M059J (cell line): ENCODE measurements around the gene ERVK3-1. TPM values are rescaled to one million over a fixed set of nuclear protein-coding genes. Genes with fewer than 3 reads are reported as not detected.
A peak's percentile ranks its signal among the peaks of the same experiment; 100 is the strongest.
"Not testable (repeated sequence)": the region's sequence is repeated elsewhere in the genome, so short reads cannot be mapped to it uniquely, and the experiment has no call there.

Experiments used
- DNase-seq: peaks from one replicate; pipeline ENCODE4 v3.0.0-alpha.2; 2012; ENCODE audit warnings: low read depth
- total RNA-seq: library from RNA; depleted of rRNA; stranded (reverse); fragments of >200 nt; shearing (Covaris generic); gene quantifications from 2 replicates; pipeline ENCODE4 v1.2.3, GENCODE V29; 2014; rRNA removed

Gene ERVK3-1, protein sequence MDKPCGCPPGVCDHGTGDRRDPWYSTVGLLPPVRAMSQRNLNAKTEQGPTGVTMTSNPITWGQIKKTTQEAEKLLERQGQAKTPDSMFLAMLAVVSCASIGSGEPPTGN
- total RNA-seq, result 90.1 and 122 TPM in 2 replicates

DNA sequence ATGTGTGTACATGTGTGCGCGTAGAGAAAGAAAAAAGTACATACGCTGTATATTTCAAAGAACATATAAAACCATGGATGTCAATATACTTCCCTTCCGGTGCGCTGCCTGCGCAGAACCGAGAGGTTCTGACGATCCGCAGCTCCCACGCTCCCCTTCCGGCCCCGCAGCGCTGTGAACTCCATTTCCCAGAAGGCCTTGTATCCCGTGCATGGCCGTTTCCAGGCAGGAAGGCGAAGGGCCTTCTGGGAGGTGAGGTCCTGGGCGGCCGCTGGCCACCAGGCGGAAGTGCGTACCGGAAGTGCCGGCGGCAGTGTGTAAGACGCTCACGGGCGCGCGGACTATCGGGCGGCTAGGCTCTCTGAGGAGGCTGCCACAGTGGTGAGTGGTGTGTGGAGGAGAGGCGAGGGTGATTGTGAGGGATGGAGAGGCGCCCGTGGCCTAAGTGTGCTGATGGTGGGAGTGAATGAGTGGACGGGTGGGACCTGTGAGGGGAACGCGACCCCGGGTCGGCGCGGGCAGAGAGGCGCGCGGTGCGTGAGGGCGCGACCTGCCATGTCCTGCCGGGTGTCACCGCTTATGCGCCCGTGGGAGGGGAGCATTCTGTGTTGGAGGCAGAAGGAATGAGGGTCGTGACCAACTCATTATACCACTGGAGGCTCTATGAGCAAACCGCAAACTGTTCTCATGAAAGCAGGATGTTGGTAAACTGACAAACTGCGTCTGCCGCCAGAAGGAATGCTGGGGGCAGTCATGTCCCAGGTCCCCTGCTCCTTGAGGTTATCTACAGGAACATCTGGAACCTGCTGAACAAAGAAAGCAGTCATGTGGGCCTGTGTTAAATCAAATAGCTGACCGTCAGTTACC, at the start of gene ERVK3-1:
TSS of gene ERVK3-1 (plus strand) at position 313 of the 867 bp plus-strand sequence. CDS start 6,792 bp downstream, outside the sequence.
- DNase-seq, result peak; percentile 98

DNA sequence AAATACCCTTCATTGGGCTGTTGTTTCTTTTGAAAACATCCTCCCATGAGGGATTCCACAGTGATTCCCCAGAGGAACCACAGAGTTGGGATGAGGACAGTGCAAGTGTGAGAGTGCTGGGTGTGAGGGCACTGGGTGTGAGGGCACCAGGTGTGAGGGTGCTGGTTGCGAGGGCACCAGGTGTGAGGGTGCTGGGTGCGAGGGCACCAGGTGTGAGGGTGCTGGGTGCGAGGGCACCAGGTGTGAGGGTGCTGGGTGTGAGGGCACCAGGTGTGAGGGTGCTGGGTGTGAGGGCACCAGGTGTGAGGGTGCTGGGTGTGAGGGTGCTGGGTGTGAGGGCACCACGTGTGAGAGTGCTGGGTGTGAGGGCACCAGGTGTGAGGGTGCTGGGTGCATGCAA, 46.9 kb upstream of the ERVK3-1 start:
- not testable (repeated sequence) for DNase-seq

DNA sequence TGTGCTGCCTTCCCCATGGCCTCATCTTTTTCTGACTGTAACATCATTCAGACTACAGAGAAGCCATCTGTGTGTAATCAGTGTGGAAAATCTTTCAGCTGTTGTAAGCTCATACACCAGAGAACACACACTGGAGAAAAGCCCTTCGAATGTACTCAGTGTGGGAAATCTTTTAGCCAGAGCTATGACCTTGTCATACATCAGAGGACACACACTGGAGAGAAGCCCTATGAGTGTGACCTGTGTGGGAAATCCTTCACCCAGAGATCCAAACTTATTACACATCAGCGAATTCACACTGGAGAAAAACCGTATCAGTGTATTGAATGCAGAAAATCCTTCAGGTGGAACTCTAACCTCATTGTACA, 43.6 kb upstream of the ERVK3-1 start:
- no peak for DNase-seq

DNA sequence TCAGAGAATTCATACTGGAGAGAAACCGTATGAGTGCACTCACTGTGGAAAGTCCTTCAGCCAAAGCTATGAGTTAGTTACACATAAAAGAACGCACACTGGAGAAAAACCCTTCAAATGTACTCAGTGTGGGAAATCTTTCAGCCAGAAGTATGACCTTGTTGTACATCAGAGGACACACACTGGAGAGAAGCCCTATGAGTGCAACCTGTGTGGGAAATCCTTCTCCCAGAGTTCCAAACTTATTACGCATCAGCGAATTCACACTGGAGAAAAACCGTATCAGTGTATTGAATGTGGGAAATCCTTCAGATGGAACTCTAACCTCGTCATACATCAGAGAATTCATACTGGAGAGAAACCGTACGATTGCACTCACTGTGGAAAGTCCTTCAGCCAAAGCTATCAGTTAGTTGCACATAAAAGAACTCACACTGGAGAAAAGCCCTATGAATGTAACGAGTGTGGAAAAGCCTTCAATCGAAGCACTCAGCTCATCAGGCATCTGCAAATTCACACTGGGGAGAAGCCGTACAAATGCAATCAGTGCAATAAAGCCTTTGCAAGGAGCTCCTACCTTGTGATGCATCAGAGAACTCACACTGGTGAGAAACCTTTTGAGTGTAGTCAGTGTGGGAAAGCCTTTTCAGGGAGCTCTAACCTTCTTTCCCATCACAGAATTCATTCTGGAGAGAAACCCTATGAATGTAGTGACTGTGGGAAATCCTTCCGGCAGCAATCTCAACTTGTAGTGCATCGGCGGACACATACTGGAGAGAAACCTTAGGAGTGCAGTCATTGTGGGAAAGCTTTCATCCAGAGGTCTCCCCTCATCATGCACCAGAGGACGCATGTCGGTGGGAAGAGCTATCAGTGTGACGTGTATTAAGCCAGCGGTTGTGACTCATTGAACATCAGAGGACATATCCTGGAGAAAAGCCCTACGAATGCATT, 42.9 kb upstream of the ERVK3-1 start:
- DNase-seq, result no peak

DNA sequence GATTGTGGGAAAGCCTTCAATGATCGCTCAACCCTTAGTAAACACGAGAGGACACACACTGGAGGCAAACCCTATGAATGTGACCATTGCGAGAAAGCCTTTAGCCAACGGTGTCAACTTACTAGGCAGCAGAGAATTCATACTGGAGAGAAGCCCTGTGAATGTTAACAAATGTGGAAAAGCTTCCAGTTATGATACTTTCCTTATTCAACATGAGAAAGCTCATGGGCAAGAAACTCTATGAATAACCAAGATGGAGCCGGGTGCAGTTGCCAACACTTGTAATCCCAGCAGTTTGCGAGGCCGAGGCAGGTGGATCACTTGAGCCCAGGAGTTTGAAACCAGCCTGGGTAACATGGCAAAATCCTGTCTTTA, 42.3 kb upstream of the ERVK3-1 start:
- no peak for DNase-seq

DNA sequence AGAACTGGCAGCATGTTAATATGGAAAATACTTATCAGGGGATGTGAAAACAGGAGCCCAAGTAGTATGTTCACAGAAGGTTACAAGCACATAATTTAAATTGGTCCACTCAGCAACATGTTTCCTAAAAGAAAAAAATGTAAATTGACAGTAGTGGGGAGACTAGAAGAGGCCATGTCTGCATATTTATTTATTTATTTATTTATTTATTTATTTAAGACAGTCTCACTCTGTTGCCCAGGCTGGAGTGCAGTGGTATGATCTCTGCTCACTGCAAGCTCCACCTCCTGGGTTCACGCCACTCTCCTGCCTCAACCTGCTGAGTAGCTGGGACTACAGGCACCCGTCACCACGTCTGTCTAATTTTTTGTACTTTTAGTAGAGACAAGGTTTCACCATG, 40.1 kb upstream of the ERVK3-1 start:
- DNase-seq, result no peak

DNA sequence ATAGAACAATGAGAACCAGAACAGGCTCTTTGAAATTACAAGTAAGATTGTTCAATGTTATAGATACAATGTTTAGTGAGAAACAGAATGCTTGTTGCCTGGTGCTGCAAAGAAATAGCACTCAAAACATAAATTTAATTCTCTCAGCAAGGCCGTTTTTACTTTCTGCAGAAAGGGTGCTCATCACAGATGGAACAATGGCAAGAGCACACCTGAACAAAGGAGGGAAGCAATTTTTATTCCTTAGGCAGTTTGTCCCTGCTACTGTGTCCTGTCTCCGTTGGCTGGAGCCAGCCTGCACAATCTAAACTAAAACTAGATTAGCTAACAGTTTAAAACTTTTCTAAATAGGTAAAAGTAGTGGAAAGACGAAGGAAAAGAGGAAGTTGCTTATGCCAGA, 36.8 kb upstream of the ERVK3-1 start:
- no peak for DNase-seq

DNA sequence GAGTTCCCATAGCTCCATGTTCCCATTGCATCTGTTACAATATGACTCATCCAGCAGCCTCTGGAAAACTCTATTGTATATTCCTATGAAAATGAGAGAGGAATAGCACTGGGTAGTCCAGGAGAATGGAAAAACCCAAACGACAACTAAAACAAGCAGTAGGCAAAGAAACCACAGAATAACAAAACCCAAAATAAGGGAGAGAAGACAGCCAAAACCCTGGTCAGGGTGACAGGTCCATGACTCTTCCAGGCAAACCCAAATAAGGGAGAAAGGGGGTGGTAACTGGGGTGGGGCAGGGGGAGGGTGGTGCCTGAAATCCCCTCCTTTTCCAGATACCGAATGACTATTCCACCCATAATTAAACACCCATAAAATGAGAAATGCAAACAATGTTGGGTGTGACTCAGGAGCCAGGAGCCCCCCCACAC, 30.4 kb upstream of the ERVK3-1 start:
- peak; percentile 91 for DNase-seq

DNA sequence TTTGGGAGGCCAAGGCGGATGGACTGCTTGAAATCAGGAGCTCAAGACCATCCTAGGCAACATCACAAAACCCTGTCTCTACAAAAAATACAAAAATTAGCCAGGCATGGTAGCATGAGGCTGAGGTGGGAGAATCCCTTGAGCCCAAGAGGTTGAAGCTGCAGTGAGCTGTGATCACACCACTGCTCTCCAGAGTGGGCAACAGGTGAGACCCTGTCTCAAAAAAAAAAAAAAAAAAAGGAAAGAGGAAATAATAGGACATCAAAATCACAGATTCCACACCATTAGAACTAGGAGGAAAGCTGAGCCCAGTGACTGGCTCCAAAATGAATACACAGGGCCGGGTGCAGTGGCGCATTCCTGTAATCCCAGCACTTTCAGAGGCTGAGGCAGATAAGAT, 29.6 kb upstream of the ERVK3-1 start:
- DNase-seq, result no peak

DNA sequence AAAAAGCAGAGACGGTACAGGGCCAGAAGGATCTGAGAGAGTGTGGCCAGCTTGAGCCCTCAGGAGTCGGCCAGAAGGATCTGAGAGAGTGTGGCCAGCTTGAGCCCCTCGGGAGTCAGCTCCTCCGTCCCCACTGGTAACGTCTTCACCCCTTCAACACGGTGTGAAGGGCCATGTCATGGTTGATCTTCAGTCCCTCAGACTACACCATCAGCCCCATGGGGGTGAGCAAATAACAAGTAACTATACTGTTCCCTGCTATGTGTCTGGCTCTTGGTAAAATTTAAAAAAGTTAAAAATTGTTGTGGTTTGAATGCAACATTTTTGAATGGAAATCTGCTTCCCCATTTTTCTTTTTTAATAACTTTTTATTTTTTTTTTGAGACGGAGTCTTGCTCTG, 28.0 kb upstream of the ERVK3-1 start:
- DNase-seq, result no peak

DNA sequence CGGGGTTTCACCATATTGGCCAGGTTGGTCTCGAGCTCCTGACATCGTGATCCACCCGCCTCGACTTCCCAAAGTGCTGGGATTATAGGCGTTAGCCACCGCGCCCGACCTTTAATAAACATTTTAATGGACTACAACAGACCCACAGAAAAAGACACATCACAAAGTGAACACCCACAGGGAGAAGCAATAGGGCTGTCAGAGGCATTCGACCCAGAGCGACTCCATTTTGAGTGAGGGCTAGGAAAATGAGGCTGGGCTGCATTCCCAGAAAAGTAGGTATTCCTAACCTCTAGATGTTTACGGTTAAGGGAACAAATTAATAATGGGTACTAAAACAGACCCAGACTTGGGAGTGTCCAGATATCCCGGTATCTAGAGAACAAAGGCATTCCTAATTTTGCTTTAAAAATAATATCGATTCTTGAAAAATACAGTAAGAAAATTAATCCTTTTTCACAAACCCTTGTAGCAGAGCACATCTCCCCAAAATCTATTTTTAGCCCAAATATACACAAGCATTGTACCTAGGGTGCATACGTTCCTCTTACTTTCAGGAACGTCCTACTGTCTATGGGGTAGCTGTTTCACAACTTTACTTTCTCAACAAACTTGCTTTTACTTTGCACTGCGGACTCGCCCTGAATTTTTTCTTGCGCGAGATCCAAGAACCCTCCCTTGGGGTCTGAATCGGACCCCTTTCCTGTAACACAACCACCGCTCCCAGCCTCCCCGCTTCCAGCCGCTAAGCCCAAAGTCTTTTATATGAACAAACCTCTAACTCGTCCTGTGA, 27.2 kb upstream of the ERVK3-1 start:
- DNase-seq, result no peak

DNA sequence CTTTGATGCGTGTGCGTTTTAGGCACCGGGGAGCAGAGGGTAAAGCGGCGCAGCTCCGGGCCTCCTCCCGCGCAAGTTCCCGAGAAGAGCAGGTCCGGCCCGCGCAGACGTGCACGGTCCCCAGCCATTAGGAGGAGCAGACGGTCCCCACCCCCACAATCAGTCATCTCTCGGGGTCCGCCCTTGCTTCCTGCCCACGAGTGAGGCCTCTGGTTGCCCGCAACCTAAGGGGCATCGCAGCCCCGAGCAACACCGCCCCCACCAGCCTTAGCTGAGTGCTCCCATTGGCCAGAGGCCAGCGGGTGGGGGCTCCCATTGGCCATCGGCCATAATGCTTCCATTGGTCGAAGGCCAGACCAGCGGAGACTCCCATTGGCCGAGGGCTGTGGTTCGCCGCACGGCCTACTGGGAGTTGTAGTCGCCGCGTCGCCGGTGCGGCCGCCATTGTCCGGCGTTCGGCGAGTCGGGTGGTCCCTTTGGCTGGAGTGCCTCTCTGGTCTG, 26.6 kb upstream of the ERVK3-1 start, which contains the start of gene ZNF8:
TSS of gene ZNF8 (plus strand) at position 415 of the 501 bp plus-strand sequence. CDS start 127 bp downstream, outside the sequence.
- DNase-seq, result peak; percentile 98

DNA sequence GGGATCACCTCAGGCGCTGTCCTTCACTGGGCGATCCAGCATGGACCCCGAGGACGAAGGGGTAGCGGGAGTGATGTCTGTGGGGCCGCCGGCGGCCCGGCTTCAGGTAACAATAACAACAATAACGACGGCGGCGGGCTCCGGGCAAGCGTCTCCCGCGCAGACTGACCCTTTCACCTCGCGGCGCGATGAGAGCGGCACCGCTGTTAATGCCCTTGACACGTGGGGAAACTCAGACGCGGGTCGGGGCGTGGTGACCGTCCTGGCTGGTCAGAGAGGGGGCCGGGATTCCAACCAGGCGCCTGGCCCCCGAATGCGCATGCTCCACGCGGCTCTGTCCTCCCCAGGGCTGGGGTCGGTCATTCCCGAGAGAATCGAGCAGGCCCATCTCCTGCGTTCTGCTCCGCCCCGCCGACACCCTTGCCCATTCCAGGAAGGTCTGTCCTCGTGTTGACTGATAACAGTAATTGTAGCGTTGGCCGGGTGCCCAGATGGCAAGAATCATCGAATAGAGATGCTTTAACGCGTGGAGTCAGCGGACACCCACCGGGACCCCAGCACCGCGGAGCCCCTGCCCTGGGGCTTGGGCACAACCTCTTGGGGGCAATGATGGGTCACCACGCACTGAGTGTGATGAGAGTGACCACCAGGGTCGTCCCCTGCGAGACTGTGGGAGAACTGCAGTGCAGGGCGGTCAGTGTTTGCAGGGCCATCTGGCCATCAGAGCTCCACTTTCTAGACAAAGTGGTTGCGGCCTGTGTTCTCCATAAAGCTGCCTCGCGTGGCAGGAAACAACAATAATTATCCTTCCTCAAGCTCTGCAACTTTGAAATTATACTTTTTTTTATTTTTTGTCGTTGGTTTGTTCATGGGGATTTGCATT, 25.9 kb upstream of the ERVK3-1 start:
- peak; percentile 63 for DNase-seq

DNA sequence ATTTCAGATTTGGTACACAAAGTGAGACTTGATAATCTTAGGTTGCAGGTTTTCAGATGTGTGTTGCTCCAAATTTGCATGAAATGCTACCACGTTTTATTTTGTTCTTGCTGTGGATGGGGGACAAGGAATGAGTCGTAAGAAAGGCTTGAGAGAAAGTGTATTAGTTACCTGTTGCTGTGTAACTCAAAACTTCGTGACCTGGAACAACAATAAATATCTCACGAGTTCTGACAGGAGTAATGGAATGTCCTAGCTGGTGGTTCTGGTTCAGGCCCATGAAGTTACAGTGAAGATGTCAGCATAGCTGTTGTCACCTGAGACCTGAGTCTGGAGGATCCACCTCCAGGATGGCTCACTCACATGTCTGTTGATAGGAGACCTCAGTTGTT, 25.3 kb upstream of the ERVK3-1 start:
- DNase-seq, result peak; percentile 22

DNA sequence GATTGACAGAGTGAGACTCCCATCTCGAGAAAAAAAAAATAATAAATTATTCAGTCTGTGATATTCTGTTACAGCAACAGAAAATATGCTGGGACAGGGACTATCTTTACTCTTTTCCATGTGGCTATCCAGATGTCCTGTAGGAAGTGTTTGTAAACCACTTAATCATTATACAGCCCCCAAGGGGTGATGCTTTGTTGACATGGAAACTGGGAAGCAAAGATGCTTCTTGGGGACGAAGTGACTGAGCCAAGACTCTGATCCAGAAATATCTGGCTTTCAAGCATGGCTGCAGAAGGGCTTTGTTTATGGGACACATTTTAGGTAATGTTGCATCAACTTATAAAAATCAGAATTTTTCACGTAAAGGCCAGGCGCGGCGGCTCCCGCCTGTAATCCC, 21.0 kb upstream of the ERVK3-1 start:
- no peak for DNase-seq

DNA sequence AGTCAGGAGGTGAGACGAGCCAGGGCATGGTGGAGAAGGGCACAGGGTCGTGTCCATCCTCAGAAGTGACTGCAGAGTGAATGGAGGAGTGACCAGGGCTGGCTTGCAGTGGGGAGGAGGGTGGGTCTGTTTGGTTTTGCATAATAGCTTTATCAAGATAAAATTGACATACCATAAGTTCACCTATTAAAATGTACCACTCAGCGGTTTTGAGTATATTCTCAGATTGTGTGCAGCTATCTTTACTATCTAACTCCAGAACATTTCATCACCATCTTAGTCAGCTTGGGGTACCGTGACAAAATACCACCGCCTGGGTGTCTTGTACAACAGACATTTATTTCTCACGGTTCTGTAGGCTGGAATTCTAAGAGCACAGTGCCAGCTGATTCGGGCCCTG, 13.2 kb upstream of the ERVK3-1 start:
- DNase-seq, result no peak

DNA sequence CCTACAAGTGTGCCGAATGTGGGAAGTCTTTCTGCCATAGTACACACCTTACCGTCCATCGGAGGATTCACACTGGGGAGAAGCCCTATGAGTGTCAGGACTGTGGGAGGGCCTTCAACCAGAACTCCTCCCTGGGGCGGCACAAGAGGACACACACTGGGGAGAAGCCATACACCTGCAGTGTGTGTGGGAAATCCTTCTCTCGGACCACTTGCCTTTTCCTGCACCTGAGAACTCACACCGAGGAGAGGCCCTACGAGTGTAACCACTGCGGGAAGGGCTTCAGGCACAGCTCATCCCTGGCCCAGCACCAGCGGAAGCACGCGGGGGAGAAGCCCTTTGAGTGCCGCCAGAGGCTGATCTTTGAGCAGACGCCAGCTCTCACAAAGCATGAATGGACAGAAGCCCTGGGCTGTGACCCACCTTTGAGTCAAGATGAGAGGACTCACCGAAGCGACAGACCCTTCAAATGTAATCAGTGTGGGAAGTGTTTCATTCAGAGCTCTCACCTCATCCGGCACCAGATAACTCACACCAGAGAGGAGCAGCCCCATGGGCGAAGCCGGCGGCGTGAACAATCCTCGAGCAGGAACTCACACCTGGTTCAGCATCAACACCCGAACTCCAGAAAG, 10.3 kb upstream of the ERVK3-1 start:
- no peak for DNase-seq

DNA sequence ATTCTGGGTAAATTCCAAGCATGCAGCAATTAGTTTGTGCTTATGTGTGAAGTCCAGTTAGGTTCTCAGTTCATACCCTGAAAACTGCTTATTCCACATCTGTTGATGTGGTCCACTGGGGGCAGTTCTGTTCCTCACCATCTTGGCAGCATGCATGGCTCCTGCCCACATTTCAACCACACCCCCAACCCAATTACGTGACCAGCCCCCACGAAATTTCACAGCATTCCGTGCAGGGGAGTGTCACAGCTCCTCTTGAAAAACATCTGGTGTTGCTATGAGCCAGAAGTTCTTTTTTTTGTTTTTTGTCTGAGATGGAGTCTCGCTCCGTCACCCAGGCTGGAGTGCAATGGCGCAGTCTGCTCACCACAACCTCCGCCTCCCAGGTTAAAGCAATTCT, 9.1 kb upstream of the ERVK3-1 start:
- DNase-seq, result no peak

DNA sequence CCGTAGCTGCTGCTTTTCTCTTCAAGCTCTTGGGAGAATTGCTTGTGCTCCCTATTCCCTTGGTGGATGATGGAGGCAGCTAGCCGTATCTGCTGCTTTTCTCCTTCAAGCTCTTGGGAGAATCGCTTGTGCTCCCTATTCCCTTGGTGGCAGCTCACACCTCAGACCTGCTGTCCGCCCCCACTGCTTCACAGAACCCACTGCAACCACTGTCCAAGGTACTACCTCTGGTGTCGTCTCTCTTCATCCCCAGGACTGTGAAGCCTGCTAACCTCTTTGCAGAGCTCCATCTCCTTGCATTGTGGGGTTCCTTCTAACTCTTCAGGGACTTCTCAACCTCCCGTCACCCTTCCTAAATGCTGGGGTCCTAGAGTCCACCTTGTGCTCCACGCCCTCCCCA, 4.6 kb upstream of the ERVK3-1 start:
- DNase-seq, result no peak

DNA sequence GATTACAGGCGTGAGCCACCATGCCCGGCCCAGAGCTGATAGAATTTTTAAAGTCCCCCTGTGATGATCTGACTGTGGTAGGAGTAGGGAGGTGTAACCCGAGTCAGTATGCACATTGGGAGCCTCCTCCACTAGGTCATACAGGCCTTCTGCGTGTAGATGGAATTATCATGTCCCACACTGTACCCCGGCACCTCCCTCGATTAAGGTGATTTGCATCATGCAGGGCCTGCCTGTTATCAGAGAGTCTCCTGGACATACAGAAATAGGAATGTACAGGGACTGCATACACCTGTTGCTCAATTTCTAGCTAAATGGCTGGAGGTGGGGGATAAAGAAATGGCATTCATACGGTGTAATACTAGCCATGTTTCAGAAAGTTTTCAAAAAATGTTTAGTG, 922 bp upstream of the ERVK3-1 start:
- no peak for DNase-seq
